Left lung (tissue), 10 donors: ENCODE measurements around the gene KIF6. TPM values are rescaled to one million over a fixed set of nuclear protein-coding genes. Genes with fewer than 3 reads are reported as not detected.

Experiments
- ATAC-seq: fragments of 200-7000 bp; cut with Tn5 transposase; one replicate; pipeline ENCODE4 v1.9.1; 2020; ENCODE audit warnings: moderate library complexity
- DNase-seq, 4 donors: peaks; one replicate each; pipeline ENCODE4 v3.0.0-alpha.2; 2013 to 2020
- H3K27ac ChIP-seq, 2 donors: fragments of 200-600 bp; sonication (generic) in 1 of 2; one replicate each; pipeline versions ENCODE4 v1.5.0 to v1.8.0; 2020 to 2021
- H3K27me3 ChIP-seq, 2 donors: fragments of 200-600 bp; sonication (generic) in 1 of 2; one replicate each; pipeline versions ENCODE4 v1.5.0 to v1.8.0; 2020 to 2021
- H3K36me3 ChIP-seq, 2 donors: fragments of 200-600 bp; sonication (generic) in 1 of 2; one replicate each; pipeline versions ENCODE4 v1.5.0 to v1.8.0; 2020 to 2021
- H3K4me1 ChIP-seq, 2 donors: fragments of 200-600 bp; one replicate each; pipeline ENCODE4 v1.8.0; 2021
- H3K4me3 ChIP-seq, 2 donors: fragments of 200-600 bp; sonication (generic) in 1 of 2; one replicate each; pipeline versions ENCODE4 v1.5.0 to v1.8.0; 2020 to 2021; ENCODE audit warnings: mild to moderate bottlenecking in 1 of 2
- H3K9me3 ChIP-seq, 2 donors: fragments of 200-600 bp; sonication (generic) in 1 of 2; one replicate each; pipeline versions ENCODE4 v1.5.0 to v1.8.0; 2020 to 2021
- CTCF ChIP-seq, 2 donors: fragments of 200-600 bp; sonication (generic) in 1 of 2; IDR thresholded peaks; one replicate each; pipeline versions ENCODE4 v1.5.0 to v1.8.0; 2021; ENCODE audit warnings: antibody characterized with exemption in 2 of 2
- intact Hi-C, 2 donors: fragments of 100-400 bp; cut with DNase I; formaldehyde crosslinking; loops; one replicate each; pipeline versions ENCODE4 v1.11.2 to v1.14.2; 2022
- polyA plus RNA-seq, 6 donors: library from polyadenylated mRNA; unstranded; fragments of 120-200 nt; gene quantifications; one replicate each; pipeline ENCODE4 v1.2.1, GENCODE V29; 2013; ENCODE audit not compliant: insufficient read length in 6 of 6
- total RNA-seq, 2 donors: library from RNA; stranded (reverse); fragmentation: NEBNext Ultra II Directional; extraction: Animal tissue kit (Norgen Biotek cat#: 25700); gene quantifications; one replicate each; pipeline ENCODE4 v1.2.1, GENCODE V29; 2021
- donor health status: DM: no; HTN: yes; CAD: no.
- donor health status: DM: no; HTN: no; CAD: no.

KIF6 gene
- total and polyA plus RNA-seq, 8 donors, result 0.93 to 4.4 (median 2.8) TPM

- peaks cover 0 to 6% of the 10 kb centered on the region in 2 donors for H3K27me3 ChIP-seq
- TF ChIP-seq CTCF (IDR thresholded peaks at IDR 0.05), result no peak
- intact Hi-C loops, result no loop called here
- no peaks in the 10 kb centered on the region for H3K36me3 ChIP-seq
- ATAC-seq (no peak), DNase-seq (no peak)
- peaks cover 0 to 11% of the 10 kb centered on the region in 2 donors for H3K4me1 ChIP-seq
- H3K4me3 ChIP-seq, result no peak overlapping the region
- H3K27ac ChIP-seq, result no peak overlapping the region
- H3K9me3 ChIP-seq, result no peaks in the 10 kb centered on the region
Measured at GRCh38 chr6:39333644-39334438, 391.4 kb downstream of the KIF6 start.

GRCh38 chr6:39330476-39330875 is 394.7 kb downstream of the KIF6 start:
- no peak for TF ChIP-seq CTCF (IDR thresholded peaks at IDR 0.05)
- ATAC-seq, result peak; percentile 52

GRCh38 chr6:39330057-39330456 is 395.2 kb downstream of the KIF6 start:
- ATAC-seq, result peak; percentile 54
- Histone ChIP-seq H3K4me1 (peaks cover 0 to 3% of the 10 kb centered on the region in 2 donors), H3K9me3 (no peaks in the 10 kb centered on the region)

More at GRCh38 chr6:39330476-39330875, 394.7 kb downstream of the KIF6 start:
- no peaks in the 10 kb centered on the region for H3K9me3 ChIP-seq
- H3K36me3 ChIP-seq, result no peaks in the 10 kb centered on the region
- DNase-seq, result peak in 1 of 4 donors; percentile 42
- intact Hi-C loops, result no loop called here
- no peak overlapping the region for H3K4me3 ChIP-seq
- H3K27ac ChIP-seq, result no peak overlapping the region
- H3K4me1 ChIP-seq, result peaks cover 0 to 3% of the 10 kb centered on the region in 2 donors
- peaks cover 0 to 4% of the 10 kb centered on the region in 2 donors for H3K27me3 ChIP-seq

GRCh38 chr6:39328066-39328465 is 397.1 kb downstream of the KIF6 start:
- Histone ChIP-seq H3K9me3 (no peaks in the 10 kb centered on the region), H3K36me3 (no peaks in the 10 kb centered on the region), H3K27ac (no peak overlapping the region), H3K4me3 (no peak overlapping the region), H3K27me3 (peaks cover 0 to 4% of the 10 kb centered on the region in 2 donors), H3K4me1 (peaks cover 0 to 3% of the 10 kb centered on the region in 2 donors)
- ATAC-seq (no peak), DNase-seq (no peak)
- TF ChIP-seq CTCF (IDR thresholded peaks at IDR 0.05), result no peak
- intact Hi-C loops, result no loop called here

More at GRCh38 chr6:39330057-39330456, 395.2 kb downstream of the KIF6 start:
- intact Hi-C loops, result no loop called here
- DNase-seq, result no peak
- Histone ChIP-seq H3K27me3 (peaks cover 0 to 4% of the 10 kb centered on the region in 2 donors), H3K36me3 (no peaks in the 10 kb centered on the region), H3K27ac (no peak overlapping the region), H3K4me3 (no peak overlapping the region)
- no peak for TF ChIP-seq CTCF (IDR thresholded peaks at IDR 0.05)

GRCh38 chr6:39327507-39327906 is 397.7 kb downstream of the KIF6 start:
- DNase-seq (no peak), ATAC-seq (no peak)
- H3K27ac ChIP-seq, result no peak overlapping the region
- H3K9me3 ChIP-seq, result no peaks in the 10 kb centered on the region
- TF ChIP-seq CTCF (IDR thresholded peaks at IDR 0.05), result no peak
- H3K27me3 ChIP-seq, result peaks cover 0 to 6% of the 10 kb centered on the region in 2 donors
- peaks cover 0 to 3% of the 10 kb centered on the region in 2 donors for H3K4me1 ChIP-seq
- intact Hi-C loops, result no loop called here
- no peaks in the 10 kb centered on the region for H3K36me3 ChIP-seq
- no peak overlapping the region for H3K4me3 ChIP-seq
